ENCODE data around the gene AGBL4.
"Not testable (repeated sequence)": the region's sequence is repeated elsewhere in the genome, so short reads cannot be mapped to it uniquely, and the experiment has no call there.

Gene AGBL4

GRCh38 chr1:49424782-49425181 is 599.0 kb downstream of the AGBL4 start:
- DNase-seq, result no peak

GRCh38 chr1:49416758-49417157 is 607.0 kb downstream of the AGBL4 start:
- DNase-seq, result no peak

DNA sequence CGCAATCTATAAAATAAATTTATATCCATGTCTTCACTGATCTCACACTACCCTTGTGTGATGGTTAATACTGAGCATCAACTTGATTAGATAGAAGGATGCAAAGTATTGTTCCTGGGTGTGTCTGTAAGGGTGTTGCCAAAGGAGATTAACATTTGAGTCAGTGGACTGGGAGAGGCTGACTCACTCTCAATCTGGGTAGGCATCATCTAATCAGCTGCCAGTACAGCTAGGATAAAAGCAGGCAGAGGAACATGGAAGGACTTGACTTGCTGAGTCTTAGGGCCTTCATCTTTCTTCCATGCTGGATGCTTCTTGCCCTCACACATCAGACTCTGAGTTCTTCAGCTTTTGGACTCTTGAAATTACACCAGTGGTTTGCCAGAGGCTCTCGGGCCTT is 615.4 kb downstream of the AGBL4 start:
- no peak for DNase-seq

DNA sequence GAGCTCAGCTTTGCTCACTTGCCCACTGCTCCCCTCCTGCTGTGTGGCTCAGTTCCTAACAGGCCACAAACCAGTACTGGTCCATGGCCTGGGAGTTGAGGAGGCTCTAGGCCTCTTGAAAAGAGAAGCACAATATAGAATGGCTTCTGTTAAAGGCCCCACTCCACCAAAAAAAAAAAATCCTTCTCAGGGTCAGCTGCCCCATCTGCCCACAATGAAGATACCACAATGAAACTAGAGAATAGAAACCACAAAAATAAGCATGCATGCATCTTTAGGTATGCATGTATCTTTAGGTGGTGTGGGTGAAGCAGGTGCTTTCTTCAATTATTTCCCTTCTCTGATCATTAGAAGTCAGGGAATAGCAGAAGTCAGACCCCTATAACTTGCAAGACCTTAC is 626.7 kb downstream of the AGBL4 start:
- DNase-seq, result no peak

- DNase-seq, result no peak
These were observed 629.6 kb downstream of the AGBL4 start for GRCh38 chr1:49394200-49394599.

DNA sequence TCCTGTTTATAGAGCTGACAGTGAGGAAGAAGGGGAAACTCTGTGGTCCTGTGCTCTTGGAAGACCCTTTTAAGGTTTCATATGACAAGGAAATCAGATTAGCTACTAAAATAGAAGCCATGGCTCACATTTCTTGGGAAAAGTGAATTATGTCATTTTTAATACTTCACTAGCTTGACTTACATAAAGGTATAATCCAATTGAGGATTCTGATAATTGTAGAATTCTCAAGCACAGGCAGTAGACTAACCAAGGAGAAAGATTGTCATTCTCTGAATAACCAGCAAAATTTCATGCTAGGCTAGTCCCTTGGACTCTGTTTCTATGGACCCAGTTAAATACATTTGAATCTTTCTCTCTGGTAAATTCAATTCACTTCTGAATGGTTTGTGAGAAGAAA is 634.1 kb downstream of the AGBL4 start:
- no peak for DNase-seq

DNA sequence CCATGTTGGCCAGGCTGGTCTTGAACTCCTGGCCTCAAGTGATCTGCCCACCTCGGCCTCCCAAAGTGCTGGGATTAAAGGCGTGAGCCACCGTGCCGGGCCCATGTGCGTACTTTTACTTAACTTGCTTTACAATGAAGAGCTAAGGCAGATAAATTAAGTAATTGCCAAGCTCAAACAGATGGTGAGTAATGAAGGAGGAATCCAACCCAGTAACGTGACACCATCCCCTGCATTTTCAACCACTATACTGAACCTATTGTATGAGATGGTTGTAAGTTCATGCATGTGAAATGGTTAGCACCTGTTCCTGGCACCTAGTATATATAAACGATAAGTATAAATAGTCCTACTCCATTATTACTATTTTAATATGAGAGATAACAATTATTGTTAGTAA is 659.1 kb downstream of the AGBL4 start:
- no peak for DNase-seq

DNA sequence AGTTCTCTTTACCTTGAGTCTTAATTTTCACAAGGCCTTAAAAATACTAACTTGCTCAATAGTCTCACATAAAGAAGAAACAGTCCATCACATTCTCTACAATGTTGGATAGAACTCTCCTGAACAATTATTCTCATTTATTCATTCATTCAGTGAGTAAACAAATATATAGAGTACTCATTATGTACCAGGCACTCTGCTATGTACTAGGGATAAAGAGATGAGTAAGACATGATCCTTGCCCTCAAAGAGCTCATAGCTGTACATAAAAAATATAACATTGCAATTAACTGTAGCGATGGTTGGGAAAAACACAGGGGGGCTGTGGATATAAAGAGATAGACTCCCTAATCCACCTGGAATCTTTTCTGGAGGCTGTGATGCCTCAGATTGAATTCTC is 660.1 kb downstream of the AGBL4 start:
- no peak for DNase-seq

DNA sequence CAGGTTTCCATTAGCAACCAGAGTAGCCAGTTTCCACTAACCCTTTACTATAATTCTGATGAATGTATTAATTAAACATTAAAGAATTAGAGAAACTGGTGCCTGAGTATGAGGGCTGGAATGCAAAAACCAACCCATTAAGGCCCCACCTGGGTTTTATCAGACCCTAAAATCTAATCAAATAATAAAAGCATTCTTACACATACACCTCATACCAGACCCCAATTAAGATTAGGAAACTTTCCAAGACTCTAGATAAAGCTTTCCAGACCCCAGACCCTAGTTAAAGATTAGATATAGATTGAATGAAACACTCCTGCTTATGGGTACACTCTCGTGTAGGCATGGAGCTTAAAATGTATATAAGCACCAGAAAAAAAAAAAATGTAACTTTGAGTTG is 665.7 kb downstream of the AGBL4 start:
- no peak for DNase-seq

GRCh38 chr1:49356594-49356993 is 667.2 kb downstream of the AGBL4 start:
- no peak for DNase-seq

GRCh38 chr1:49351768-49352167 is 672.0 kb downstream of the AGBL4 start:
- no peak for DNase-seq

GRCh38 chr1:49346767-49347349 is 676.9 kb downstream of the AGBL4 start:
- DNase-seq, result no peak

GRCh38 chr1:49340576-49340975 is 683.2 kb downstream of the AGBL4 start:
- no peak for DNase-seq

DNA sequence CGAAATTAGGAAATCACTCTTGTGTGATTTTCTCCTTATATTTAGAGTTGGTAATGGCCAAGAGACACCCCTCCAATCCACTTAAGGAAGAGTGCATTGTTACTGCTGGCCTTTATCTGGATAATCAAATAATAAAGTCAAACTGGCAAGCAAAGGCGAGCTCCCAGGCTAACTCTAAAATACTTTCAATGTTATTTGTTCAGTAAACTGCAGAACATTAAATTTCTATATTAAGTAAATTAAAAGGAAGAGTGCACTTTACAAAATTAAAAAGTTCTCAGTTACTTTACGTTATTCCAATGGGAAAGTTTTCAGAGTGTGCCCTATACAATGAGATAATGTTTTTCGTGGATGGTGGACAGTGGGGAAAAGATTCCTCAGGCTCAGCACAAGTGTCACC is 684.7 kb downstream of the AGBL4 start:
- no peak for DNase-seq

- no peak for DNase-seq
These were observed 686.5 kb downstream of the AGBL4 start for GRCh38 chr1:49337251-49337650.

DNA sequence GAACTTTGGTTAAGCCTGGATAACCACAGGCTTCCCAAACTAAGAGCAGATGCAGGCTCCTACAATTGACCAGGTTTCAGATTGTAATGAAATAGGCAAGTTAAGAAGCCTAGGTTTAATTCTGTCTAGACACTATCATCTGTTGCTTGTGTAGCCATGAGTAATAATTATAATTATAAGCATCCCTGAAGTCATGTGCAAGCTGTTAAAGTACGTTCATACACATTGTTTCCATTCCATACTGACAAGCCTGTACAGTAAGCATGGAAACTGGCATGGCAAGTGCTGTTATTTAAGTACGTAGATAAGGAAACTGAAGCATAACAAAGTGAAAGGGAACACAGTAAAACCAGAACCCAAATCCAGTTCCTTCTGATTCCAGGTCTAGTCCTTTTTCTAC is 689.8 kb downstream of the AGBL4 start:
- peak; percentile 19 for DNase-seq

GRCh38 chr1:49331066-49331852 is 692.5 kb downstream of the AGBL4 start:
- DNase-seq, result no peak

GRCh38 chr1:49323925-49324540 is 699.7 kb downstream of the AGBL4 start:
- DNase-seq, result no peak

GRCh38 chr1:49320493-49320892 is 703.3 kb downstream of the AGBL4 start:
- DNase-seq, result not testable (repeated sequence)

DNA sequence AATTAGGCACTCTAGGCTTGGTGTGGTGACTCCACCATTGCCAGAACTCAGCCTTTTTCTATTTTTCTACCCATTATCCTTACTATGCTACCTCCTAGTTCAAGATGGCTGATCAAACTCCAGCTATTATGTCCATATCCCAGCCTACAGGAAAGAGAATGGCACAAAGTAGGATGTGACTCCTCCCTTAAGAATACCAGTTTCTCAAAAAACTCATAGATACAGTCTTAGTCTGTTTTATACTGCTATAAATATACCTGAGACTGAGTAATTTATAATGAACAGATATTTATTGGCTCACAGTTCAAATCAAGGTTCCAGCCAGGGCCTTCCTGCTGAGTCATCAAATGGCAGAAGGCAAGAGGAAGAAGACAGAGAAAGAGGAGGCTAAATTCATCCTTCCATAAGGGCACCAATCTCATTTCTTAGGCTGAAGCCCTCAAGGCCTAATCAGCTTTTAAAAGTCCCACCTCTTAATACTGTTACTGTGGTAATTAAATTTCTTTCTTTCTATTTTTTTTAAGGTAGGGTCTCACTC is 704.3 kb downstream of the AGBL4 start:
- no peak for DNase-seq

- DNase-seq, result no peak
These were observed 705.5 kb downstream of the AGBL4 start for GRCh38 chr1:49318218-49318617.

- DNase-seq, result no peak
These were observed 716.3 kb downstream of the AGBL4 start for GRCh38 chr1:49307457-49307856.

DNA sequence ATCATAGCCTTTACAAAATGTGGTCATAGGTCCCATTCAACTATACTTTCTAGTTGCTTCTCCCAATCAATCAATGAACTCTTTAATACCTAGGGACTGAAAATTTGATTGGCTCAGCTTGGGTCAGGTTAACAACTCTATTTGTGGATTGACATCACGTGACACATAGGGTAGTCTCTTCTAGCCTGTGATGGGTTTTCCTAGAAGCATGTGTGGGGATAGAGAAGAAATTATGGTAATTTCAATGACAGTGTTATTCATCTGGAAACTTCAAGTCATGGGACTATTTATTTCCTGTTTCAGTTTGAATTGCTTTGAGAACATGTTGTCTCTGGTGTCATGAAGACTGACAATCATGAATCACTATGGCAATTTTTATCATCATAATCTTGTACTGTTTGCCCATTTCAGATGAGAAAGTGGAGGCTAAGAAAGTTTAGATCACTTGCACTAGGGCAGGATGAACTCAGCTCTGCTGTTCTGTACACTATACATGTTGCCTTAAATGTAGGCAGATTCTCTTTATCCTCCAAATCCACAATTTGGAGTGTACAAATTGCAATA is 717.2 kb downstream of the AGBL4 start:
- DNase-seq, result no peak

DNA sequence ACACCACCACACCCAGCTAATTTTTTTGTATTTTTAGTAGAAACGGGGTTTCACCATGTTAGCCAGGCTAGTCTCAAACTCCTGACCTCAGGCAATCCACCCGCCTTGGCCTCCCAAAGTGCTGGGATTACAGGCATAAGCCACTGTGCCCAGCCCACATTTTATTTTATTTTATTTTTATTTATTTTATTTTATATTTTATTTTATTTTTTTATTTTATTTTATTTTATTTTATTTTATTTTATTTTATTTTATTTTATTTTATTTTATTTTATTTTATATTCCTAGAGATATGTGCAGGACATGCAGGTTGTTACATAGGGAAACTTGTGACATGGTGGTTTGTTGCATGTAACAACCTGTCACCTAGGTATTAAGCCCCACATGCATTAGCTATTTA is 721.4 kb downstream of the AGBL4 start:
- not testable (repeated sequence) for DNase-seq
